ENCODE measurements around the gene ASPG.
A peak's percentile ranks its signal among the peaks of the same experiment; 100 is the strongest.

ASPG gene

GRCh38 chr14:104094056-104094708, 8.7 kb downstream of the ASPG start:
- H3K27me3 Mint-ChIP-seq, result peaks cover 12 to 25% of the 10 kb centered on the region in 2 donors
- H3K4me3 Mint-ChIP-seq, result no peak overlapping the region
- no peak for DNase-seq
- H3K27ac Mint-ChIP-seq, result no peak overlapping the region
- ATAC-seq (replicated peaks), result peak in 1 of 2 donors; percentile 4
- no peaks in the 10 kb centered on the region for H3K9me3 Mint-ChIP-seq
- H3K36me3 Mint-ChIP-seq, result no peaks in the 10 kb centered on the region
- peaks cover 5 to 7% of the 10 kb centered on the region in 2 donors for H3K4me1 Mint-ChIP-seq

GRCh38 chr14:104094709-104095425, 9.4 kb downstream of the ASPG start:
- peaks cover 12 to 25% of the 10 kb centered on the region in 2 donors for H3K27me3 Mint-ChIP-seq
- H3K9me3 Mint-ChIP-seq, result no peaks in the 10 kb centered on the region
- H3K36me3 Mint-ChIP-seq, result no peaks in the 10 kb centered on the region
- DNase-seq, result peak; percentile 53
- H3K4me3 Mint-ChIP-seq, result no peak overlapping the region
- peaks cover 5 to 7% of the 10 kb centered on the region in 2 donors for H3K4me1 Mint-ChIP-seq
- ATAC-seq (replicated peaks), result peak; percentile 84 to 86
- no peak overlapping the region for H3K27ac Mint-ChIP-seq

- Mint-ChIP-seq H3K27ac (no peak overlapping the region), H3K36me3 (no peaks in the 10 kb centered on the region), H3K4me1 (peaks cover 5 to 7% of the 10 kb centered on the region in 2 donors), H3K9me3 (no peaks in the 10 kb centered on the region), H3K4me3 (no peak overlapping the region), H3K27me3 (peaks cover 12 to 25% of the 10 kb centered on the region in 2 donors)
- ATAC-seq (replicated peaks), result no peak
- DNase-seq, result no peak
Observed at GRCh38 chr14:104095426-104096310, 10.2 kb downstream of the ASPG start.

GRCh38 chr14:104096318-104096717, 10.8 kb downstream of the ASPG start:
- Mint-ChIP-seq H3K4me1 (peaks cover 5 to 7% of the 10 kb centered on the region in 2 donors), H3K9me3 (no peaks in the 10 kb centered on the region), H3K36me3 (no peaks in the 10 kb centered on the region), H3K4me3 (no peak overlapping the region), H3K27ac (no peak overlapping the region), H3K27me3 (peaks cover 12 to 21% of the 10 kb centered on the region in 2 donors)
- DNase-seq, result no peak
- ATAC-seq (replicated peaks), result no peak

GRCh38 chr14:104096751-104097700, 11.5 kb downstream of the ASPG start:
- DNase-seq, result no peak
- Mint-ChIP-seq H3K36me3 (no peaks in the 10 kb centered on the region), H3K27me3 (peaks cover 5 to 14% of the 10 kb centered on the region in 2 donors), H3K27ac (no peak overlapping the region), H3K4me3 (no peak overlapping the region), H3K4me1 (peaks cover 5 to 7% of the 10 kb centered on the region in 2 donors), H3K9me3 (no peaks in the 10 kb centered on the region)
- ATAC-seq (replicated peaks), result peak; percentile 22 to 38

GRCh38 chr14:104098272-104099095, 13.0 kb downstream of the ASPG start:
- DNase-seq, result no peak
- H3K36me3 Mint-ChIP-seq, result no peaks in the 10 kb centered on the region
- peaks cover 4 to 13% of the 10 kb centered on the region in 2 donors for H3K27me3 Mint-ChIP-seq

GRCh38 chr14:104099096-104100041, 13.9 kb downstream of the ASPG start:
- H3K27ac Mint-ChIP-seq, result no peak overlapping the region
- H3K27me3 Mint-ChIP-seq, result peaks cover 3 to 10% of the 10 kb centered on the region in 2 donors
- no peaks in the 10 kb centered on the region for H3K9me3 Mint-ChIP-seq
- no peak for ATAC-seq (replicated peaks)
- H3K4me1 Mint-ChIP-seq, result peaks cover 4 to 5% of the 10 kb centered on the region in 2 donors
- no peak overlapping the region for H3K4me3 Mint-ChIP-seq
- no peak for DNase-seq
- H3K36me3 Mint-ChIP-seq, result no peaks in the 10 kb centered on the region

More at GRCh38 chr14:104098272-104099095, 13.0 kb downstream of the ASPG start:
- Mint-ChIP-seq H3K27ac (no peak overlapping the region), H3K4me3 (no peak overlapping the region), H3K4me1 (peaks cover 5 to 7% of the 10 kb centered on the region in 2 donors), H3K9me3 (no peaks in the 10 kb centered on the region)
- ATAC-seq (replicated peaks), result no peak

GRCh38 chr14:104100171-104101085, 14.9 kb downstream of the ASPG start:
- no peak for ATAC-seq (replicated peaks)
- no peak overlapping the region for H3K4me3 Mint-ChIP-seq
- no peaks in the 10 kb centered on the region for H3K36me3 Mint-ChIP-seq
- peaks cover 0 to 6% of the 10 kb centered on the region in 2 donors for H3K27me3 Mint-ChIP-seq
- DNase-seq, result no peak
- peaks cover 0 to 2% of the 10 kb centered on the region in 2 donors for H3K4me1 Mint-ChIP-seq
- no peak overlapping the region for H3K27ac Mint-ChIP-seq
- H3K9me3 Mint-ChIP-seq, result no peaks in the 10 kb centered on the region

GRCh38 chr14:104101086-104101621, 15.7 kb downstream of the ASPG start:
- no peaks in the 10 kb centered on the region for H3K9me3 Mint-ChIP-seq
- H3K27ac Mint-ChIP-seq, result no peak overlapping the region
- H3K4me3 Mint-ChIP-seq, result no peak overlapping the region
- peaks cover 0 to under 1% of the 10 kb centered on the region in 2 donors for H3K27me3 Mint-ChIP-seq
- ATAC-seq (replicated peaks), result no peak
- H3K36me3 Mint-ChIP-seq, result no peaks in the 10 kb centered on the region
- DNase-seq, result no peak
- peaks cover 0 to 2% of the 10 kb centered on the region in 2 donors for H3K4me1 Mint-ChIP-seq

GRCh38 chr14:104101651-104102281, 16.3 kb downstream of the ASPG start:
- H3K9me3 Mint-ChIP-seq, result no peaks in the 10 kb centered on the region
- no peak for DNase-seq
- no peak for ATAC-seq (replicated peaks)
- H3K4me3 Mint-ChIP-seq, result no peak overlapping the region
- H3K4me1 Mint-ChIP-seq, result peaks cover 0 to under 1% of the 10 kb centered on the region in 2 donors
- no peak overlapping the region for H3K27ac Mint-ChIP-seq
- H3K27me3 Mint-ChIP-seq, result no peaks in the 10 kb centered on the region
- no peaks in the 10 kb centered on the region for H3K36me3 Mint-ChIP-seq
